GM19351 (cell line): ENCODE results near the gene CAMTA1.
"Not testable (repeated sequence)": the region's sequence is repeated elsewhere in the genome, so short reads cannot be mapped to it uniquely, and the experiment has no call there.

Source experiments
- ATAC-seq: cut with Tn5 transposase; IDR thresholded peaks from one replicate; pipeline ENCODE4 v1.9.1; 2021; ENCODE audit warnings: mild to moderate bottlenecking, moderate library complexity; ENCODE audit not compliant: unreplicated experiment

Gene CAMTA1

DNA sequence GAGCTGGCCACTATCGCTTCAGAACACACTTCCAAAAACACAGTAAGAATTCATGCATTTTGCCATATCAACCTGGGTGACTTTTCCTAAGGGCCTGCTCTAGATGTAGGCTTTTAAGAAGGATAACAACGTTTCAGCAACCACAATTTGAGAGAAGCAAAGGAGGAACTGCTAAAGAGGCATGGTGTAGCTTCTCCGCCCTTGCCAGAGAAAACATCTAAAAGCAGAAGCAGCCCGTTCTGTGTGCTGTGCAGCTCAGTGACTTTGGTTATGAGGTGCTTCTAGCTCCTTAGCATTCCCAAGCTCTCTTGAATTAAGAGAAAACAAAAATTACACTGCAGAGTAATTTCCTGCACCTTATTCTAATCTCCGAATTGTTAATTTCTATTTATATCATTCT is 1001.5 kb downstream of the CAMTA1 start:
- ATAC-seq: no peak

DNA sequence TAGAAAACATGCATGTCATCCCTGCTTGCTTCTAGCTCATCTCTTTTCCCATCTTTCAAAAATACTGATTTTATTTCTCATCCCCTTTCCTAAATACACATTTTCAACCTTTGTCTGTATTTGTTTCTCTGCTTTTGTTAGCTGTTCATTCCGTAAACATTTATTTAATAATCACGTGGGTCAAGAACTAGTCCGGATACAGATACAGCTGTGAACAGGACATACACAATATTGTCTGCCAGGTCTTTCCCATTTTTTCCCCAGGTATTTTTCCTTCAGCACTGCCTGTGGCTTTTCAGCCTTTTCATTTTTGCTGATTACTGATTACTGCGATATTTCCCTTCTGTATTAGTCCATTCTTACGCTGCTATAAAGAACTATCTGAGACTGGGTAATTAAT is 1004.6 kb downstream of the CAMTA1 start:
- no peak for ATAC-seq

DNA sequence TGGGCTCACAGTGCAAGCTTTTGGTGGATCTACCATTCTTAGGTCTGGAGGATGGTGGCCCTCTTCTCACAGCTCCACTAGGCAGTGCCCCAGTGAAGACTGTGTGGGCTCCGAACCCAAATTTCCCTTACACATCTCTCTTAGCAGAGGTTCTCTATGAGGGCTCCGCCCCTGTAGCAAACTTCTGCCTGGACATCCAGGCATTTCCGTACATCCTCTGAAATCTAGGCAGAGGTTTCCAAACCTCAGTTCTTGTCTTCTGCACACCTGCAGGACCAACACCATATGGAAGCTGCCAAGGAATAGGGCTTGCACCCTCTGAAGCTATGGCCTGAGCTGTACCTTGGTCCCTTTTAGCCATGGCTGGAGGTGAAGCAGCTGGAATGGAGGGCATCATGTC is 1005.8 kb downstream of the CAMTA1 start:
- ATAC-seq: not testable (repeated sequence)

DNA sequence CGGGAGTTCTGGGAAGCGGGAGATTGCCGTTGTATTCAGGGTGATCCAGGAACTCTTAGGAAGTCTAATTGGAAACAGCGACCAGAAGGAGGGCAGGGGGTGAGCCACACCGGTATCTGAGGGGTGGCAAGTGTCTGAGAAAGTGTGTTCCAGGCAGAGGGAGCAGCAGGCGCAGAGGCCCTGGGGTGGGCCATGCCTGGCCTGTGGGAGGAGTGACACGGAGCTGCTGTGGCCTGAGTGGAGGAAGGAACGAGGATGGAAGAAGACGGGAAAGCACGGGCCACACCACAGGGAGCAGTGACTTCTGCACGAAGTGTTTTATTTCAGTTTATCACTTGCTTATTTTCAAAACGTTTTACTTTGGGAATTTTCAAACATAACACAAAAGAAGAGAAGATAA is 1010.2 kb downstream of the CAMTA1 start:
- ATAC-seq: no peak

DNA sequence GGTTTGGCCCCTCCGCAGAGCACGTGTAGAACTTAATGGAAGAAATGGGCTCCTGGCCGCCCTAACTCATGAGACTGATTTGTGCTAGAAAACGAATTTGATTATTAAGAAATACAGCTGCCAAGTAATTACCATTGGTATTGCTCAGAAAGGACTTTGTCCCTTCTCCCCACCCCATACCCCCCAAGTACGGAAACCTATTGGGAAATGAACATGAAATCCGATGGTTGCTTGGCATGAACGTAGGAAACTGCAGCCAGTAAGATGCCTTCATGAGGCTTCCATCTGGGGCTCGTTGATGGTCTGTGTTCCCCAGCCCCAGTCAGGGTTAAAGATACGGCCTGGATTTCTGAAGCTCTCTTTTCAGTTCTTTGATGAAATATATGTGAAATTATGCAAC is 1020.2 kb downstream of the CAMTA1 start:
- ATAC-seq: no peak

DNA sequence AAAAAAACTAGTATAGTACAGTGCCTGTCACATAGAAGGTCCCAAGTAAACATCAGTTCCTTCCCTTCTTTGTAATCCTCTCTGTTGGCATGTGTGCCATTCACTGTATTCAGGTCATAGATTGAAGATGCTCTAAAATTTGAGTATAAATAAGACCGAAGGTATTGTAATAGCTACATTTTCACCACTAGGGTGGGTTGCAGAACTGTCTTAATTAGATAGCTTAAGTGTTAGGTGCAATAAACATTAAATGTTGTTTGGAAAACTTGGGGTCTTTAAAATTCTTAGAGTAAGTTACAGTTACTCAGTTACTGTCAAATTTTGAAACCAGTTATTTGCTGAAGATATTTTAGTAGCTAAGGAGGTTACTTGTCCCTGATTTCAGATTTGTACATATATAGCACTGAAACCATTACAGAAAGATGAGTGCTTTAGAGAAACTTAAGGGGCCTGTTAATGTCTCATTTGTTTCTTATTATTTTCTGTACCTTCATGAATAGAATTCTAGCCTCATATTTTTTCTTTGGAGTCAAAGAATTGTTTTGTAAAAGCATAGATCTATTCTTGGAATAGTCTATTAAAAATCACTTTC is 1023.1 kb downstream of the CAMTA1 start:
- ATAC-seq: no peak

DNA sequence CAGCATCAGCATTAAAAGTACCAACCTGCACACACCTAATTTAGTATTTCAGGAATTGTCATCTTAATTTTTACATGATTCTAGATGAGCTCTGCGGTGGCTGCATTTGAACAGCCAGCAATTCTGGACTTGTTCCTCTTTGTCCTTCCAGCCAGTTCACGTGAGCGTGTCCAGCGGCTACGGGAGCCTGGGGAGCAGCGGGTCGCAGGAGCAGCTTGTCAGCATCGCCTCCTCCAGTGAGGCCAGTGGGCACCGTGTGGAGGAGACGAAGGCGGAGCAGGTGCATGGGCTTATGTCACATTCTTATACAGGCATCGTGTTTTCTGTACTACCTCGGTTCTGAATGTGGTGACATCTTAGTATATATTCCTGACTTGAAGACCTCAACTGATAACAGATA is 1024.5 kb downstream of the CAMTA1 start:
- ATAC-seq: no peak

DNA sequence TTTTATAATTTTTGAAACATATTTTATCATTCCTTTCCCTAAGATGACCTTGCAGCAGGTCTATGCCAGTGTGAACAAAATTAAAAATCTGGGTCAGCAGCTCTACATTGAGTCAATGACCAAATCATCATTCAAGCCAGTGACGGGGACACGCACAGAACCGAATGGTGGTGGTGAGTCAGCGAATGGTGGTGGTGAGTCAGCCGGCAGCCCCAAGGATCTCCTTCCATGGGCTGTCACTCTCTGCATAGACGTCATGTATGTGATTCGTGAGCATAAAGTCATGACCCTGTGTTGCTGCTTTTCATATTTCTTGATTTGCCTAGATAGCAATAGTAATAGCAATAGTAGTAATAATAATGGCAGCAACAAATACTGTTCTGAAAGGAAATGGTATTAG is 1025.1 kb downstream of the CAMTA1 start:
- ATAC-seq: no peak

DNA sequence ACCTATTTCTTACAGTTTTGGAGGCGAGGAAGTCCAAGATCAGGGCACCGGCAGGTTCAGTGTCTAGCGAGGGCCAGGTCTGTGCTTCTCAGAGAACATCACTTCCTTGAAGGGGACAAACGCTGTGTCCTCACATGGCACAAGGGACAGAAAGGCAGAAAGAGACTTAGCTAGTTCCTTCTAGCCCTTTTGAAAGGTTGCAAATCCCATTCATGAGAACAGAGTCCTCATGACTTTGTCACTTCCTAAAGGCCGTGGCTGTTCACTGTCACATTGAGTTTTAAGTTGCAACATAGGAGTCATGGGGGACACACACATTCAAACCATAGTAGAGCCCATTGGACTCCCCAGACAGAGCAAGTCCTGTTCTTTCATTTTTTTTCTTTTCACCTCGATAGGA is 1026.2 kb downstream of the CAMTA1 start:
- no peak for ATAC-seq

DNA sequence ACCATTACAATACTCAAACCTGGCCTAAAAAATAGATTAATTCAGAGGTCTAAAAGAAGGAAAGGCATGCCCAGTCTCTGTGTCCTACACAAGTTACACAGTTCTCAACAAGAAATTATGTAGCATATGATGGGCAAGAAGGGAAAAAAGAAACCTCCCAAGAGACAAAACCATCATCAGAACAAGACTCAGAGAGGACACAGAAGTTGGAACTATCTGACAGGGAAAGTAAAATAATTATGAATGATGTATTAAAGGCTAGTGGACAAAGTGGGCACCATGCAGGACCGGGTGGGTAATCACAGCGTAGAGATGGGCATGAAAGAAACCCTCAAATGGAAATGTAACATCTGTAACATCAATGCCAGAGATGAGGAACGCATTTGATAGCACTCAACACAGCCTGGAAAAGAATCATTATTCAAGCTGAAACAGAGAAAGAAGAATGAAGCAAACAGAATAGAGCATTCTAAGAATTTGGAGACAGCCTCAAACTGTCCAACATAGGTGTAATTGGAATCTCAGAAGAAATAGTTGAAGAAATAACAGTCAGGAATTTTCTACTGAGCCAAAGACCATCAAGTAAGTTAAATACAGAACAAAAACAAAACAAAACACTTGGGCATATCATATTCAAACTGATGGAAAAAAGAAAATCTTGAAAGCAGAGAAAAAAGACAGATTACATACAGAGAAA is 1028.6 kb downstream of the CAMTA1 start:
- no peak for ATAC-seq
